ENCODE data around the gene MAP6D1.

- TF ChIP-seq POLR2AphosphoS5 (IDR thresholded peaks at IDR 0.05; ENCODE audit: low read depth, low read length), result no peak
- TF ChIP-seq TAF1 (IDR thresholded peaks at IDR 0.05; ENCODE audit: borderline replicate concordance, low read depth, low read length), result no peak
- TF ChIP-seq POLR2A (IDR thresholded peaks at IDR 0.05; ENCODE audit: low read depth, low read length), result no peak
Observed at GRCh38 chr3:183790700-183791099, 34.7 kb downstream of the MAP6D1 start.
